ENCODE measurements around the gene ZNF516.

DNA sequence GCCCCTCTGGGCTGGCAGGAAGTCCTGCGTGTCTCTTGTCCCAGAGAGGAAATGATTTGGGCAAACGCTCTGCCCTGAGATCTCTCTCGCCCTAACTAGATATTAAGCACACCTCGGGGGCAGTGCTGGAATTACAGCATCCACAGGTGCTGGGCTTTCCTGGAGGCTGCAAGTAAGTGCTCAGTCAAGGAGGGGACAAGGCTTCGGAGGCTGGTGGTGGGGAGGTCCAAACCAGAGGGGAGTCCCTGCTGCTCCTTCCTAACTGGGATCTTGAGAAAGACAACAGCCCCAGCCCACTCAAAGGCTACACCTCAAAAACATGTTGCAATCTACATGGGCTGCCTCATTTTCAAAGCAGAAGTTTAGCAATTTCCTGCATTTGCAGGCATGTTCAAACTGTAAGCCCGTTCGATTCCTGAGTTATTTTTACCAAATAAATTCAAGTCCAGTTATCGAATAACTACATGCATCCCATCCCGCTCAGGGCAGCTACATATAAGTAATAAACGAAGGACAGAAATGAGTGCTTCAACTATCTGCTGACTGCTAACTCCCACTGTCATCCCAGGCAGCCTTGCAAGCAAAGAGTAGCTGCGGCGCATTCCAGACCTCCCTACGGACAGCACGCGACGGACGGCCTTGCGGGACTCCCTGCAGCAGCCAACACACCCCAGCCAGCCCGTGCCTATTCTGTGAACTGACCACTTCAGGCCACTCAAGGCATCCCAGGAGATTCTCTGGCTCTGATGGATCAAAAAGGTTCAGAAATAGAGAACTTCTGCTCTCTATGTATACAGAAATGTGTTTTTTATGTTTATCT, 27.5 kb downstream of the ZNF516 start:
- TF ChIP-seq, protein P1, sequence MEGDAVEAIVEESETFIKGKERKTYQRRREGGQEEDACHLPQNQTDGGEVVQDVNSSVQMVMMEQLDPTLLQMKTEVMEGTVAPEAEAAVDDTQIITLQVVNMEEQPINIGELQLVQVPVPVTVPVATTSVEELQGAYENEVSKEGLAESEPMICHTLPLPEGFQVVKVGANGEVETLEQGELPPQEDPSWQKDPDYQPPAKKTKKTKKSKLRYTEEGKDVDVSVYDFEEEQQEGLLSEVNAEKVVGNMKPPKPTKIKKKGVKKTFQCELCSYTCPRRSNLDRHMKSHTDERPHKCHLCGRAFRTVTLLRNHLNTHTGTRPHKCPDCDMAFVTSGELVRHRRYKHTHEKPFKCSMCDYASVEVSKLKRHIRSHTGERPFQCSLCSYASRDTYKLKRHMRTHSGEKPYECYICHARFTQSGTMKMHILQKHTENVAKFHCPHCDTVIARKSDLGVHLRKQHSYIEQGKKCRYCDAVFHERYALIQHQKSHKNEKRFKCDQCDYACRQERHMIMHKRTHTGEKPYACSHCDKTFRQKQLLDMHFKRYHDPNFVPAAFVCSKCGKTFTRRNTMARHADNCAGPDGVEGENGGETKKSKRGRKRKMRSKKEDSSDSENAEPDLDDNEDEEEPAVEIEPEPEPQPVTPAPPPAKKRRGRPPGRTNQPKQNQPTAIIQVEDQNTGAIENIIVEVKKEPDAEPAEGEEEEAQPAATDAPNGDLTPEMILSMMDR (IDR thresholded peaks at IDR 0.05; ENCODE audit: low read depth, low read length, poor library complexity, severe bottlenecking) = no peak
- TF ChIP-seq EZH2phosphoT487 (IDR thresholded peaks at IDR 0.05; ENCODE audit: borderline replicate concordance, low read length) = no peak

Data from DOHH2 (cell line).